ENCODE data around the gene BPIFB2. TPM values are rescaled to one million over a fixed set of nuclear protein-coding genes. Genes with fewer than 3 reads are reported as not detected.

BPIFB2 gene
- total and polyA plus RNA-seq, 10 of the 15 experiments (the other 5 are each of a cell fraction or from before 2014, with no cell fraction given), result not detected

DNA sequence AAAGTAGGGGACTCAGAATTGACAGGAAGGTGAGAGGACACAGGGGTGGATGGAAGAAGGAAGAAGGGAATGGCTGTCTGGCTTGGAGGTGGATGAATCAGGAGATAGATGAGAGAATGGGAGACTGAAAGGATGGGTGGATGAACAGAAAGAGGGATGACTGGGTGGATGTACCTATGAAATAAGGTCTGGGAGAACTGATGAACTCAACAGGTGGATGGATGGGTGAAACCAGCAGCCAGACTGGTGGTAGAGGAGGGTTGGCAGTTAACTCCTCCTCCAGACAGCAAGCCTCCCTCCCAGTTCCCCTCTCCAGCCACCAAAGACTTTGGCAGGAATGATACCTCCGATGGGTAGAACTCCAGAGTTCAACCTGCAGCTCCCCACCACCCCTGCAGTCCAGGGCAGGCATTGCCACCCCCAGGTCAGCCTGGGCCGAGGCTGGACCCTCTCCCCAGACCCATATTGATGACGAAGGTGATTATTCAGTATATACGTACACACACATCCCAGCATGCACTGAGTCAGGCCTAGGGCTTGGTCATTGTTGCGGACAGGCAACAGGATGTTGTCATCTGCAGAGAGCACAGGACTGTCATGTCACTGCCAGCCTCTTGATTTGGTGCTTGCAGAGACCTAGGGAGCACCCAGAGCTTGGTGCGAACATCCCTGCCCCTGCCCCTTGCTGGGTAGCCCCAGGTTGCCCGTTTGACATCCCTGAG lies 5.3 kb upstream of the BPIFB2 start:
- no peak overlapping the region for H3K9ac ChIP-seq (ENCODE audit: control insufficient read depth, insufficient read depth, low read length)
- no peaks in the 10 kb centered on the region for H3K4me1 ChIP-seq (ENCODE audit: control insufficient read depth, insufficient read depth, low read length)
- RAD21 ChIA-PET (ENCODE audit: unreplicated experiment), result no interaction called here
- POLR2A ChIA-PET, result no interaction called here
- H3K4me2 ChIP-seq (ENCODE audit: control insufficient read depth, insufficient read depth), result no peak overlapping the region
- TF ChIP-seq, protein P1, sequence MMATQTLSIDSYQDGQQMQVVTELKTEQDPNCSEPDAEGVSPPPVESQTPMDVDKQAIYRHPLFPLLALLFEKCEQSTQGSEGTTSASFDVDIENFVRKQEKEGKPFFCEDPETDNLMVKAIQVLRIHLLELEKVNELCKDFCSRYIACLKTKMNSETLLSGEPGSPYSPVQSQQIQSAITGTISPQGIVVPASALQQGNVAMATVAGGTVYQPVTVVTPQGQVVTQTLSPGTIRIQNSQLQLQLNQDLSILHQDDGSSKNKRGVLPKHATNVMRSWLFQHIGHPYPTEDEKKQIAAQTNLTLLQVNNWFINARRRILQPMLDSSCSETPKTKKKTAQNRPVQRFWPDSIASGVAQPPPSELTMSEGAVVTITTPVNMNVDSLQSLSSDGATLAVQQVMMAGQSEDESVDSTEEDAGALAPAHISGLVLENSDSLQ (IDR thresholded peaks at IDR 0.05), result no peak
- TF ChIP-seq, protein P2, sequence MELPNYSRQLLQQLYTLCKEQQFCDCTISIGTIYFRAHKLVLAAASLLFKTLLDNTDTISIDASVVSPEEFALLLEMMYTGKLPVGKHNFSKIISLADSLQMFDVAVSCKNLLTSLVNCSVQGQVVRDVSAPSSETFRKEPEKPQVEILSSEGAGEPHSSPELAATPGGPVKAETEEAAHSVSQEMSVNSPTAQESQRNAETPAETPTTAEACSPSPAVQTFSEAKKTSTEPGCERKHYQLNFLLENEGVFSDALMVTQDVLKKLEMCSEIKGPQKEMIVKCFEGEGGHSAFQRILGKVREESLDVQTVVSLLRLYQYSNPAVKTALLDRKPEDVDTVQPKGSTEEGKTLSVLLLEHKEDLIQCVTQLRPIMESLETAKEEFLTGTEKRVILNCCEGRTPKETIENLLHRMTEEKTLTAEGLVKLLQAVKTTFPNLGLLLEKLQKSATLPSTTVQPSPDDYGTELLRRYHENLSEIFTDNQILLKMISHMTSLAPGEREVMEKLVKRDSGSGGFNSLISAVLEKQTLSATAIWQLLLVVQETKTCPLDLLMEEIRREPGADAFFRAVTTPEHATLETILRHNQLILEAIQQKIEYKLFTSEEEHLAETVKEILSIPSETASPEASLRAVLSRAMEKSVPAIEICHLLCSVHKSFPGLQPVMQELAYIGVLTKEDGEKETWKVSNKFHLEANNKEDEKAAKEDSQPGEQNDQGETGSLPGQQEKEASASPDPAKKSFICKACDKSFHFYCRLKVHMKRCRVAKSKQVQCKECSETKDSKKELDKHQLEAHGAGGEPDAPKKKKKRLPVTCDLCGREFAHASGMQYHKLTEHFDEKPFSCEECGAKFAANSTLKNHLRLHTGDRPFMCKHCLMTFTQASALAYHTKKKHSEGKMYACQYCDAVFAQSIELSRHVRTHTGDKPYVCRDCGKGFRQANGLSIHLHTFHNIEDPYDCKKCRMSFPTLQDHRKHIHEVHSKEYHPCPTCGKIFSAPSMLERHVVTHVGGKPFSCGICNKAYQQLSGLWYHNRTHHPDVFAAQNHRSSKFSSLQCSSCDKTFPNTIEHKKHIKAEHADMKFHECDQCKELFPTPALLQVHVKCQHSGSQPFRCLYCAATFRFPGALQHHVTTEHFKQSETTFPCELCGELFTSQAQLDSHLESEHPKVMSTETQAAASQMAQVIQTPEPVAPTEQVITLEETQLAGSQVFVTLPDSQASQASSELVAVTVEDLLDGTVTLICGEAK (IDR thresholded peaks at IDR 0.05; ENCODE audit: borderline replicate concordance), result no peak
- no peak for TF ChIP-seq KLF5 (IDR thresholded peaks at IDR 0.05; ENCODE audit: partially characterized antibody)
- TF ChIP-seq NFYB (IDR thresholded peaks at IDR 0.05; ENCODE audit: insufficient read depth, low read depth, low read length), result no peak
- TF ChIP-seq, protein P3, sequence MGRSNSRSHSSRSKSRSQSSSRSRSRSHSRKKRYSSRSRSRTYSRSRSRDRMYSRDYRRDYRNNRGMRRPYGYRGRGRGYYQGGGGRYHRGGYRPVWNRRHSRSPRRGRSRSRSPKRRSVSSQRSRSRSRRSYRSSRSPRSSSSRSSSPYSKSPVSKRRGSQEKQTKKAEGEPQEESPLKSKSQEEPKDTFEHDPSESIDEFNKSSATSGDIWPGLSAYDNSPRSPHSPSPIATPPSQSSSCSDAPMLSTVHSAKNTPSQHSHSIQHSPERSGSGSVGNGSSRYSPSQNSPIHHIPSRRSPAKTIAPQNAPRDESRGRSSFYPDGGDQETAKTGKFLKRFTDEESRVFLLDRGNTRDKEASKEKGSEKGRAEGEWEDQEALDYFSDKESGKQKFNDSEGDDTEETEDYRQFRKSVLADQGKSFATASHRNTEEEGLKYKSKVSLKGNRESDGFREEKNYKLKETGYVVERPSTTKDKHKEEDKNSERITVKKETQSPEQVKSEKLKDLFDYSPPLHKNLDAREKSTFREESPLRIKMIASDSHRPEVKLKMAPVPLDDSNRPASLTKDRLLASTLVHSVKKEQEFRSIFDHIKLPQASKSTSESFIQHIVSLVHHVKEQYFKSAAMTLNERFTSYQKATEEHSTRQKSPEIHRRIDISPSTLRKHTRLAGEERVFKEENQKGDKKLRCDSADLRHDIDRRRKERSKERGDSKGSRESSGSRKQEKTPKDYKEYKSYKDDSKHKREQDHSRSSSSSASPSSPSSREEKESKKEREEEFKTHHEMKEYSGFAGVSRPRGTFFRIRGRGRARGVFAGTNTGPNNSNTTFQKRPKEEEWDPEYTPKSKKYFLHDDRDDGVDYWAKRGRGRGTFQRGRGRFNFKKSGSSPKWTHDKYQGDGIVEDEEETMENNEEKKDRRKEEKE (IDR thresholded peaks at IDR 0.05), result no peak
- TF ChIP-seq NBN (IDR thresholded peaks at IDR 0.05), result no peak
- no peak for TF ChIP-seq CEBPB (IDR thresholded peaks at IDR 0.05; ENCODE audit: borderline replicate concordance in 1 of 2, low read depth in 2 of 2, low read length in 2 of 2)
- TF ChIP-seq YBX1 (IDR thresholded peaks at IDR 0.05), result no peak
- no peak overlapping the region for H3K27ac ChIP-seq (ENCODE audit: control insufficient read depth, insufficient read depth)
- H3K27me3 ChIP-seq (replicated peaks in 1 of 2; ENCODE audit: control insufficient read depth in 2 of 2, insufficient read depth in 2 of 2, low read length in 1 of 2), result no peaks in the 10 kb centered on the region
- no peak for ATAC-seq
- no peaks in the 10 kb centered on the region for H3K79me2 ChIP-seq (ENCODE audit: control insufficient read depth, insufficient read depth, low read length)
- BruUV-seq (replicated peaks), result no TSS peak
- SMC1A ChIA-PET (ENCODE audit: uncharacterized antibody, unreplicated experiment), result no interaction called here
- H3K36me3 ChIP-seq (ENCODE audit: control insufficient read depth in 2 of 2, insufficient read depth in 2 of 2, low read length in 1 of 2), result no peaks in the 10 kb centered on the region
- intact Hi-C loops (cut with micrococcal nuclease; ENCODE audit: unreplicated experiment), result no loop called here
- CTCF ChIA-PET, result no interaction called here
- no peak for FAIRE-seq
- no peak for DNase-seq (ENCODE audit: low read depth, low spot score)
- H3K4me3 ChIP-seq, result no peak overlapping the region
- WGBS (ENCODE audit: insufficient coverage, insufficient replicate concordance, low lambda C conversion rate, missing lambda C conversion rate), result 46% methylated on average over 7 of the region's 7 CpGs
- H4K20me1 ChIP-seq (ENCODE audit: control insufficient read depth, insufficient read depth), result no peaks in the 10 kb centered on the region
- H3K9me3 ChIP-seq (replicated peaks; ENCODE audit: control insufficient read depth, insufficient read depth, low read length), result no peaks in the 10 kb centered on the region; the same call in 2 of the 3 replicates
- in situ Hi-C loops (cut with MboI), result no loop called here
- no peak overlapping the region for H2AFZ ChIP-seq (ENCODE audit: control insufficient read depth, low read depth, low read length)

Data from GM12878 (cell line).